Left lung (tissue), 10 donors: ENCODE data around the gene DGKI. TPM values are rescaled to one million over a fixed set of nuclear protein-coding genes. Genes with fewer than 3 reads are reported as not detected.

Experiments
- ATAC-seq: fragments of 200-7000 bp; cut with Tn5 transposase; one replicate; pipeline ENCODE4 v1.9.1; 2020; ENCODE audit warnings: moderate library complexity
- DNase-seq, 4 donors: peaks; one replicate each; pipeline ENCODE4 v3.0.0-alpha.2; 2013 to 2020
- H3K27ac ChIP-seq, 2 donors: fragments of 200-600 bp; sonication (generic) in 1 of 2; one replicate each; pipeline versions ENCODE4 v1.5.0 to v1.8.0; 2020 to 2021
- H3K27me3 ChIP-seq, 2 donors: fragments of 200-600 bp; sonication (generic) in 1 of 2; one replicate each; pipeline versions ENCODE4 v1.5.0 to v1.8.0; 2020 to 2021
- H3K36me3 ChIP-seq, 2 donors: fragments of 200-600 bp; sonication (generic) in 1 of 2; one replicate each; pipeline versions ENCODE4 v1.5.0 to v1.8.0; 2020 to 2021
- H3K4me1 ChIP-seq, 2 donors: fragments of 200-600 bp; one replicate each; pipeline ENCODE4 v1.8.0; 2021
- H3K4me3 ChIP-seq, 2 donors: fragments of 200-600 bp; sonication (generic) in 1 of 2; one replicate each; pipeline versions ENCODE4 v1.5.0 to v1.8.0; 2020 to 2021; ENCODE audit warnings: mild to moderate bottlenecking in 1 of 2
- H3K9me3 ChIP-seq, 2 donors: fragments of 200-600 bp; sonication (generic) in 1 of 2; one replicate each; pipeline versions ENCODE4 v1.5.0 to v1.8.0; 2020 to 2021
- CTCF ChIP-seq, 2 donors: fragments of 200-600 bp; sonication (generic) in 1 of 2; IDR thresholded peaks; one replicate each; pipeline versions ENCODE4 v1.5.0 to v1.8.0; 2021; ENCODE audit warnings: antibody characterized with exemption in 2 of 2
- intact Hi-C, 2 donors: fragments of 100-400 bp; cut with DNase I; formaldehyde crosslinking; loops; one replicate each; pipeline versions ENCODE4 v1.11.2 to v1.14.2; 2022
- polyA plus RNA-seq, 6 donors: library from polyadenylated mRNA; unstranded; fragments of 120-200 nt; gene quantifications; one replicate each; pipeline ENCODE4 v1.2.1, GENCODE V29; 2013; ENCODE audit not compliant: insufficient read length in 6 of 6
- total RNA-seq, 2 donors: library from RNA; stranded (reverse); fragmentation: NEBNext Ultra II Directional; extraction: Animal tissue kit (Norgen Biotek cat#: 25700); gene quantifications; one replicate each; pipeline ENCODE4 v1.2.1, GENCODE V29; 2021
- donor health status: DM: no; HTN: yes; CAD: no.
- donor health status: DM: no; HTN: no; CAD: no.

Gene DGKI
- total and polyA plus RNA-seq, 8 donors: 0.34 to 1.4 (median 0.50) TPM

GRCh38 chr7:137633133-137633532 is 213.6 kb downstream of the DGKI start:
- intact Hi-C loops: no loop called here
- TF ChIP-seq CTCF (IDR thresholded peaks at IDR 0.05): no peak
- H3K36me3 ChIP-seq: no peaks in the 10 kb centered on the region

GRCh38 chr7:137628216-137628615 is 218.6 kb downstream of the DGKI start:
- TF ChIP-seq CTCF (IDR thresholded peaks at IDR 0.05): no peak
- intact Hi-C loops: no loop called here

More at GRCh38 chr7:137633133-137633532, 213.6 kb downstream of the DGKI start:
- peak in 1 of 4 donors; percentile 7 for DNase-seq
- Histone ChIP-seq H3K27me3 (no peaks in the 10 kb centered on the region), H3K4me3 (no peak overlapping the region), H3K9me3 (no peaks in the 10 kb centered on the region), H3K4me1 (no peaks in the 10 kb centered on the region), H3K27ac (no peak overlapping the region)
- no peak for ATAC-seq

GRCh38 chr7:137626469-137627067 is 220.2 kb downstream of the DGKI start:
- ATAC-seq (peak; percentile 79), DNase-seq (peak in 3 of 4 donors; percentile 20 to 49 (median 37))

More at GRCh38 chr7:137628216-137628615, 218.6 kb downstream of the DGKI start:
- H3K27me3 ChIP-seq: peaks cover 0 to 12% of the 10 kb centered on the region in 2 donors
- H3K36me3 ChIP-seq: no peaks in the 10 kb centered on the region
- H3K9me3 ChIP-seq: no peaks in the 10 kb centered on the region
- no peak for DNase-seq
- no peak for ATAC-seq
- no peak overlapping the region for H3K4me3 ChIP-seq
- no peaks in the 10 kb centered on the region for H3K4me1 ChIP-seq
- H3K27ac ChIP-seq: no peak overlapping the region

GRCh38 chr7:137625197-137625596 is 221.6 kb downstream of the DGKI start:
- intact Hi-C loops: no loop called here
- DNase-seq (no peak), ATAC-seq (no peak)
- H3K4me3 ChIP-seq: no peak overlapping the region
- no peaks in the 10 kb centered on the region for H3K36me3 ChIP-seq
- H3K9me3 ChIP-seq: no peaks in the 10 kb centered on the region
- no peak overlapping the region for H3K27ac ChIP-seq
- peaks cover 0 to 12% of the 10 kb centered on the region in 2 donors for H3K27me3 ChIP-seq
- no peak for TF ChIP-seq CTCF (IDR thresholded peaks at IDR 0.05)
- H3K4me1 ChIP-seq: no peaks in the 10 kb centered on the region

More at GRCh38 chr7:137626469-137627067, 220.2 kb downstream of the DGKI start:
- Histone ChIP-seq H3K36me3 (no peaks in the 10 kb centered on the region), H3K9me3 (no peaks in the 10 kb centered on the region), H3K4me1 (no peaks in the 10 kb centered on the region), H3K4me3 (no peak overlapping the region), H3K27me3 (peaks cover 0 to 12% of the 10 kb centered on the region in 2 donors), H3K27ac (no peak overlapping the region)
- peak; percentile 68 to 72 for TF ChIP-seq CTCF (IDR thresholded peaks at IDR 0.05)
- intact Hi-C loops: no loop called here

- H3K4me3 ChIP-seq: no peak overlapping the region
- no peak for TF ChIP-seq CTCF (IDR thresholded peaks at IDR 0.05)
- H3K27ac ChIP-seq: no peak overlapping the region
- no peaks in the 10 kb centered on the region for H3K36me3 ChIP-seq
- intact Hi-C loops: no loop called here
- no peak for ATAC-seq
- no peak for DNase-seq
- H3K27me3 ChIP-seq: no peaks in the 10 kb centered on the region
- no peaks in the 10 kb centered on the region for H3K9me3 ChIP-seq
- H3K4me1 ChIP-seq: no peaks in the 10 kb centered on the region
Measured at GRCh38 chr7:137619181-137619580, 227.6 kb downstream of the DGKI start.
